ENCODE measurements around the gene COX4I1. TPM values are rescaled to one million over a fixed set of nuclear protein-coding genes. Genes with fewer than 3 reads are reported as not detected.

The COX4I1 gene
- total and polyA plus RNA-seq, 2 of the 8 experiments (the other 6 are each of a cell fraction or from before 2014, with no cell fraction given): 507 to 707 TPM

DNA sequence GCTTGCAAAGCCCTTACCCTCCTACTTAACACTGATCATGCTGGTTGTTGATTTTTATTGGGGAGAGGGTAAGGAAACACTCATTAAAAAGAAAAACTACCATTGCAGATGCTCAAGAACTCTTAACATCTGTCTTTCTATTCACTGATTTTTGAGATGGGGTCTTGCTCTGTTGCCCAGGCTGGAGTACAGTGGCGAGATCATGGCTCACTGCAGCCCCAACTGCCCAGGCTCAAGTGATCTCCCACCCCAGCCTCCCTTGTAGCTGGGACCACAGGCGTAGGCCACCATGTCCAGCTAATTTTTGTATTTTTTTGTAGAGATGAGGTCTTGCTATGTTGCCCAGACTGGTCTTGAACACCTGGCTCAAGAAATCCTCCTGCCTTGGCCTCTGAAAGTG, 14.7 kb upstream of the COX4I1 start:
- Histone ChIP-seq H4K91ac (replicated peaks; ENCODE audit: insufficient read length, low read length) (no peak overlapping the region), H3K27me3 (replicated peaks in 1 of 4; ENCODE audit: control insufficient read depth in 3 of 4, extremely low read depth in 1 of 4, insufficient read depth in 3 of 4, low read length in 3 of 4) (no peaks in the 10 kb centered on the region), H3K14ac (ENCODE audit: insufficient read length) (no peak overlapping the region), H2AFZ (ENCODE audit: low read length) (no peak overlapping the region), H3K4me1 (replicated peaks in 1 of 4; ENCODE audit: control insufficient read depth in 3 of 4, insufficient read depth in 4 of 4, low read length in 3 of 4) (no peaks in the 10 kb centered on the region), H2BK15ac (ENCODE audit: low read length) (no peak overlapping the region), H3K18ac (ENCODE audit: extremely low read depth, low read length) (no peak overlapping the region), H2BK12ac (ENCODE audit: low read depth, low read length) (no peak overlapping the region), H4K8ac (ENCODE audit: extremely low read depth, insufficient read depth, low read length) (no peak overlapping the region), H3K23me2 (ENCODE audit: low read depth, low read length) (no peaks in the 10 kb centered on the region), H3K4ac (replicated peaks; ENCODE audit: insufficient read length, low read depth, low read length) (no peak overlapping the region), H3K23ac (ENCODE audit: insufficient read length) (no peak overlapping the region), H3K79me2 (ENCODE audit: control insufficient read depth in 1 of 2, insufficient read depth in 2 of 2, low read length in 2 of 2) (peaks cover 0 to 22% of the 10 kb centered on the region in 2 experiments; a peak in 2 of 4 replicates), H2BK120ac (replicated peaks; ENCODE audit: low read depth, low read length) (no peak overlapping the region), H3K79me1 (ENCODE audit: low read depth, low read length) (peaks cover 7% of the 10 kb centered on the region), H2BK5ac (ENCODE audit: low read depth, low read length) (no peak overlapping the region), H3K4me3 (ENCODE audit: extremely low read depth in 1 of 4, insufficient read depth in 2 of 4, low read depth in 3 of 4, low read length in 4 of 4) (no peak overlapping the region), H4K20me1 (replicated peaks in 1 of 2; ENCODE audit: control insufficient read depth in 1 of 2, insufficient read depth in 2 of 2, low read length in 2 of 2) (peaks cover 14 to 16% of the 10 kb centered on the region in 2 experiments), H3K56ac (replicated peaks; ENCODE audit: insufficient read length, low read depth, low read length) (no peak overlapping the region), H4K5ac (ENCODE audit: insufficient read length, low read depth, low read length) (no peak overlapping the region), H3K9me3 (ENCODE audit: insufficient read depth in 2 of 2, low read depth in 1 of 2, low read length in 1 of 2) (no peaks in the 10 kb centered on the region), H3K9ac (replicated peaks in 1 of 4; ENCODE audit: extremely low read depth in 1 of 4, low read depth in 3 of 4, low read length in 3 of 4) (no peak overlapping the region), H3K27ac (ENCODE audit: low read depth, low read length) (no peak overlapping the region), H3K4me2 (ENCODE audit: insufficient read depth in 1 of 2, low read depth in 2 of 2, low read length in 2 of 2) (no peak overlapping the region), H3K36me3 (ENCODE audit: control insufficient read depth in 2 of 4, insufficient read depth in 4 of 4, low read length in 3 of 4) (peaks cover 11 to 42% (median 31%) of the 10 kb centered on the region in 4 experiments), H2BK20ac (ENCODE audit: low read length) (no peak overlapping the region), H2AK5ac (ENCODE audit: low read depth, low read length) (no peak overlapping the region)
- no peak for FAIRE-seq
- DNase-seq (ENCODE audit: low read depth in 1 of 2, low spot score in 2 of 2): no peak
- 88% methylated on average over 2 of the region's 2 CpGs; no CpG with 5 or more reads in 1 of the 2 experiments for WGBS, 2 experiments (ENCODE audit: extremely low coverage in 1 of 2, insufficient coverage in 1 of 2, insufficient read length in 1 of 2, insufficient replicate concordance in 2 of 2, low coverage in 1 of 2, low lambda C conversion rate in 2 of 2, missing lambda C conversion rate in 1 of 2)
- ChIA-PET CTCF (ENCODE audit: partially characterized antibody) (interaction anchor here (1.1 kb wide), 1 partner anchor 35 kb away, joined by 4 read pairs; no protein-coding TSS in a partner anchor), POLR2A (ENCODE audit: partially characterized antibody) (interaction anchor here (1.5 kb wide), 1 partner anchor 12 kb away, joined by 3 read pairs; no protein-coding TSS in a partner anchor)
- no peak for TF ChIP-seq PHF8 (conservative IDR thresholded peaks at IDR 0.05; ENCODE audit: low read depth, low read length)
- TF ChIP-seq KDM1A (IDR thresholded peaks at IDR 0.05; ENCODE audit: borderline replicate concordance, low read length): no peak
- TF ChIP-seq POLR2AphosphoS5 (IDR thresholded peaks at IDR 0.05; ENCODE audit: low read depth, low read length): no peak
- TF ChIP-seq RAD21 (IDR thresholded peaks at IDR 0.05 in 1 of 2, conservative IDR thresholded peaks at IDR 0.05 in 1 of 2; ENCODE audit: low read depth in 2 of 2, low read length in 2 of 2): no peak
- TF ChIP-seq NRF1 (IDR thresholded peaks at IDR 0.05; ENCODE audit: low read depth, low read length): no peak
- no peak for TF ChIP-seq NANOG (IDR thresholded peaks at IDR 0.05; ENCODE audit: insufficient read depth, low read depth, low read length, poor library complexity, severe bottlenecking)
- TF ChIP-seq BACH1 (IDR thresholded peaks at IDR 0.05; ENCODE audit: low read length): no peak
- TF ChIP-seq POLR2A (IDR thresholded peaks at IDR 0.05; ENCODE audit: control extremely low read depth in 1 of 2, low read depth in 2 of 2, low read length in 2 of 2): no peak
- TF ChIP-seq CHD2 (IDR thresholded peaks at IDR 0.05; ENCODE audit: low read length): no peak
- TF ChIP-seq CBX5 (IDR thresholded peaks at IDR 0.05; ENCODE audit: low read depth, low read length): no peak
